Right atrium auricular region (tissue), 2 donors: Measurements from ENCODE around the gene OR5AU1. TPM values are rescaled to one million over a fixed set of nuclear protein-coding genes. Genes with fewer than 3 reads are reported as not detected.

Experiments used
- DNase-seq: peaks from one replicate; pipeline ENCODE4 v3.0.0-alpha.2; 2019; ENCODE audit warnings: low spot score
- H3K27ac ChIP-seq, 2 donors: fragments of 200-600 bp; sonication (generic); 1 replicate in 1 of 2; 2 replicates in 1 of 2; pipeline ENCODE4 v1.5.1; 2016 to 2019
- H3K27me3 ChIP-seq, 2 donors: fragments of 200-600 bp; sonication (generic); one replicate each; pipeline versions ENCODE4 v1.5.1 to v1.6.0; 2017 to 2019
- H3K36me3 ChIP-seq: fragments of 200-600 bp; sonication (generic); one replicate; pipeline ENCODE4 v1.5.1; 2016
- H3K4me1 ChIP-seq, 2 donors: fragments of 200-600 bp; sonication (generic); one replicate each; pipeline versions ENCODE4 v1.5.1 to v1.6.0; 2017 to 2019
- H3K4me3 ChIP-seq, 2 donors: fragments of 200-600 bp; sonication (generic); 1 replicate in 1 of 2; 2 replicates in 1 of 2; pipeline ENCODE4 v1.5.1; 2017 to 2019; ENCODE audit warnings: mild to moderate bottlenecking in 1 of 2, moderate library complexity in 1 of 2
- H3K9me3 ChIP-seq, 2 donors: fragments of 200-600 bp; sonication (generic); one replicate each; pipeline ENCODE4 v1.5.1; 2019
- total RNA-seq, 2 donors: library from RNA; depleted of rRNA; stranded (reverse); fragments of >200 nt; gene quantifications; one replicate each; pipeline ENCODE4 v1.1.0, GENCODE V29; 2016
- TF ChIP-seq, protein P1 (sequence below), 2 donors: fragments of 200-600 bp; sonication (generic); IDR thresholded peaks; one replicate each; pipeline ENCODE4 v1.5.1; 2019; ENCODE audit warnings: antibody characterized with exemption in 2 of 2

OR5AU1 gene
- total RNA-seq, 2 donors from 2014 or later = not detected

GRCh38 chr14:21185491-21185890, 29.6 kb upstream of the OR5AU1 start:
- H3K27ac ChIP-seq = no peak overlapping the region
- TF ChIP-seq, protein P1, sequence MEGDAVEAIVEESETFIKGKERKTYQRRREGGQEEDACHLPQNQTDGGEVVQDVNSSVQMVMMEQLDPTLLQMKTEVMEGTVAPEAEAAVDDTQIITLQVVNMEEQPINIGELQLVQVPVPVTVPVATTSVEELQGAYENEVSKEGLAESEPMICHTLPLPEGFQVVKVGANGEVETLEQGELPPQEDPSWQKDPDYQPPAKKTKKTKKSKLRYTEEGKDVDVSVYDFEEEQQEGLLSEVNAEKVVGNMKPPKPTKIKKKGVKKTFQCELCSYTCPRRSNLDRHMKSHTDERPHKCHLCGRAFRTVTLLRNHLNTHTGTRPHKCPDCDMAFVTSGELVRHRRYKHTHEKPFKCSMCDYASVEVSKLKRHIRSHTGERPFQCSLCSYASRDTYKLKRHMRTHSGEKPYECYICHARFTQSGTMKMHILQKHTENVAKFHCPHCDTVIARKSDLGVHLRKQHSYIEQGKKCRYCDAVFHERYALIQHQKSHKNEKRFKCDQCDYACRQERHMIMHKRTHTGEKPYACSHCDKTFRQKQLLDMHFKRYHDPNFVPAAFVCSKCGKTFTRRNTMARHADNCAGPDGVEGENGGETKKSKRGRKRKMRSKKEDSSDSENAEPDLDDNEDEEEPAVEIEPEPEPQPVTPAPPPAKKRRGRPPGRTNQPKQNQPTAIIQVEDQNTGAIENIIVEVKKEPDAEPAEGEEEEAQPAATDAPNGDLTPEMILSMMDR (IDR thresholded peaks at IDR 0.05) = no peak
- H3K36me3 ChIP-seq = no peaks in the 10 kb centered on the region
- peaks cover 0 to 5% of the 10 kb centered on the region in 2 donors for H3K4me1 ChIP-seq
- no peak for DNase-seq
- H3K4me3 ChIP-seq = no peak overlapping the region
- H3K9me3 ChIP-seq = peaks cover 0 to 10% of the 10 kb centered on the region in 2 donors
- H3K27me3 ChIP-seq = no peaks in the 10 kb centered on the region

DNA sequence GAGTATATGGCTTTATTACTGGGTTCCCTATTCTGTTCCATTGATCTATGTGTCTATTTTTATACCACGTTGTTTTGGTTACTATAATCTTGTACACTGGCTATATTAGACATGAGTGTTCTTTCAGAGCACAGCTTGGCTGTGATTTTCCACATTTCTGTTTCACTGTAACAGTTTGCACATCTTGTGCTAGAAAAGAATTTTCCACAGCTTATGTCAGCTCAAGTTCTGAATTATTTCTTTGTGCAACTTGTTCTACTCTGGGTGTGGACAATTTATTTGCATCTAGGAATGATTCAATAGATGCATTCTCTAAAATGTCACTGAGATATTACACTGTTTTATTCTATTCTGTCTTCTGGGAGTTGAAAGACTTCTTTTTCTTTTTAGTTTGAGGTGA, 28.4 kb upstream of the OR5AU1 start:
- Histone ChIP-seq H3K4me1 (peaks cover 0 to 5% of the 10 kb centered on the region in 2 donors), H3K27ac (no peak overlapping the region), H3K4me3 (no peak overlapping the region), H3K36me3 (no peaks in the 10 kb centered on the region), H3K9me3 (peaks cover 0 to 17% of the 10 kb centered on the region in 2 donors), H3K27me3 (no peaks in the 10 kb centered on the region)
- DNase-seq = no peak
- TF ChIP-seq, protein P1 (IDR thresholded peaks at IDR 0.05) = no peak

GRCh38 chr14:21182166-21182565, 26.3 kb upstream of the OR5AU1 start:
- Histone ChIP-seq H3K27me3 (no peaks in the 10 kb centered on the region), H3K4me1 (peaks cover 0 to 5% of the 10 kb centered on the region in 2 donors), H3K27ac (no peak overlapping the region), H3K36me3 (no peaks in the 10 kb centered on the region), H3K9me3 (peaks cover 0 to 17% of the 10 kb centered on the region in 2 donors), H3K4me3 (no peak overlapping the region)
- DNase-seq = no peak
- TF ChIP-seq, protein P1 (IDR thresholded peaks at IDR 0.05) = no peak

- peaks cover 0 to 5% of the 10 kb centered on the region in 2 donors for H3K9me3 ChIP-seq
- no peak overlapping the region for H3K4me3 ChIP-seq
- no peaks in the 10 kb centered on the region for H3K4me1 ChIP-seq
- H3K27ac ChIP-seq = no peak overlapping the region
- DNase-seq = no peak
- no peaks in the 10 kb centered on the region for H3K27me3 ChIP-seq
- TF ChIP-seq, protein P1 (IDR thresholded peaks at IDR 0.05) = no peak
- H3K36me3 ChIP-seq = no peaks in the 10 kb centered on the region
Observed at GRCh38 chr14:21171128-21171527, 15.3 kb upstream of the OR5AU1 start.

GRCh38 chr14:21169573-21169972, 13.7 kb upstream of the OR5AU1 start:
- no peaks in the 10 kb centered on the region for H3K27me3 ChIP-seq

More at GRCh38 chr14:21169573-21169972, 13.7 kb upstream of the OR5AU1 start:
- Histone ChIP-seq H3K27ac (no peak overlapping the region), H3K4me1 (no peaks in the 10 kb centered on the region), H3K4me3 (no peak overlapping the region), H3K9me3 (peaks cover 0 to 5% of the 10 kb centered on the region in 2 donors), H3K36me3 (no peaks in the 10 kb centered on the region)
- no peak for DNase-seq
- TF ChIP-seq, protein P1 (IDR thresholded peaks at IDR 0.05) = no peak
